Ishikawa (cell line): ENCODE data around the gene RGS21.

Experiments used
- CEBPB ChIP-seq: IDR thresholded peaks from 2 replicates; pipeline ENCODE4 v1.6.1; 2012
- CREB1 ChIP-seq: IDR thresholded peaks from 2 replicates; pipeline ENCODE4 v1.6.1; 2012; ENCODE audit warnings: low read depth
- EGR1 ChIP-seq: IDR thresholded peaks from 2 replicates; pipeline ENCODE4 v1.6.1; 2012
- EP300 ChIP-seq: IDR thresholded peaks from 2 replicates; pipeline ENCODE4 v1.6.1; 2012; ENCODE audit warnings: borderline replicate concordance
- FOXM1 ChIP-seq: IDR thresholded peaks from 2 replicates; pipeline ENCODE4 v1.6.1; 2012; ENCODE audit warnings: low read depth, borderline replicate concordance
- NFIC ChIP-seq: IDR thresholded peaks from 2 replicates; pipeline ENCODE4 v1.6.1; 2012
- RAD21 ChIP-seq: IDR thresholded peaks from 2 replicates; pipeline ENCODE4 v1.6.1; 2012; ENCODE audit warnings: low read depth
- TAF1 ChIP-seq: IDR thresholded peaks from 2 replicates; pipeline ENCODE4 v1.6.1; 2012; ENCODE audit warnings: low read depth, mild to moderate bottlenecking
- TCF12 ChIP-seq: IDR thresholded peaks from 2 replicates; pipeline ENCODE4 v1.6.1; 2012; ENCODE audit warnings: low read depth
- TEAD4 ChIP-seq: IDR thresholded peaks from 2 replicates; pipeline ENCODE4 v1.6.1; 2012
- USF1 ChIP-seq: IDR thresholded peaks from 2 replicates; pipeline ENCODE4 v1.6.1; 2012
- YY1 ChIP-seq: IDR thresholded peaks from 2 replicates; pipeline ENCODE4 v1.6.1; 2012; ENCODE audit warnings: low read depth
- ZBTB7A ChIP-seq: IDR thresholded peaks from 2 replicates; pipeline ENCODE4 v1.6.1; 2012; ENCODE audit warnings: low read depth
- TF ChIP-seq, protein P1 (sequence below): IDR thresholded peaks from 2 replicates; pipeline ENCODE4 v1.6.1; 2012; ENCODE audit warnings: low read depth, mild to moderate bottlenecking
- TF ChIP-seq, protein P2 (sequence below): IDR thresholded peaks from 2 replicates; pipeline ENCODE4 v1.6.1; 2012

The RGS21 gene

GRCh38 chr1:192382758-192383157 is 66.0 kb downstream of the RGS21 start:
- TF ChIP-seq, protein P1, sequence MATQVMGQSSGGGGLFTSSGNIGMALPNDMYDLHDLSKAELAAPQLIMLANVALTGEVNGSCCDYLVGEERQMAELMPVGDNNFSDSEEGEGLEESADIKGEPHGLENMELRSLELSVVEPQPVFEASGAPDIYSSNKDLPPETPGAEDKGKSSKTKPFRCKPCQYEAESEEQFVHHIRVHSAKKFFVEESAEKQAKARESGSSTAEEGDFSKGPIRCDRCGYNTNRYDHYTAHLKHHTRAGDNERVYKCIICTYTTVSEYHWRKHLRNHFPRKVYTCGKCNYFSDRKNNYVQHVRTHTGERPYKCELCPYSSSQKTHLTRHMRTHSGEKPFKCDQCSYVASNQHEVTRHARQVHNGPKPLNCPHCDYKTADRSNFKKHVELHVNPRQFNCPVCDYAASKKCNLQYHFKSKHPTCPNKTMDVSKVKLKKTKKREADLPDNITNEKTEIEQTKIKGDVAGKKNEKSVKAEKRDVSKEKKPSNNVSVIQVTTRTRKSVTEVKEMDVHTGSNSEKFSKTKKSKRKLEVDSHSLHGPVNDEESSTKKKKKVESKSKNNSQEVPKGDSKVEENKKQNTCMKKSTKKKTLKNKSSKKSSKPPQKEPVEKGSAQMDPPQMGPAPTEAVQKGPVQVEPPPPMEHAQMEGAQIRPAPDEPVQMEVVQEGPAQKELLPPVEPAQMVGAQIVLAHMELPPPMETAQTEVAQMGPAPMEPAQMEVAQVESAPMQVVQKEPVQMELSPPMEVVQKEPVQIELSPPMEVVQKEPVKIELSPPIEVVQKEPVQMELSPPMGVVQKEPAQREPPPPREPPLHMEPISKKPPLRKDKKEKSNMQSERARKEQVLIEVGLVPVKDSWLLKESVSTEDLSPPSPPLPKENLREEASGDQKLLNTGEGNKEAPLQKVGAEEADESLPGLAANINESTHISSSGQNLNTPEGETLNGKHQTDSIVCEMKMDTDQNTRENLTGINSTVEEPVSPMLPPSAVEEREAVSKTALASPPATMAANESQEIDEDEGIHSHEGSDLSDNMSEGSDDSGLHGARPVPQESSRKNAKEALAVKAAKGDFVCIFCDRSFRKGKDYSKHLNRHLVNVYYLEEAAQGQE: no peak
- TF ChIP-seq, protein P2, sequence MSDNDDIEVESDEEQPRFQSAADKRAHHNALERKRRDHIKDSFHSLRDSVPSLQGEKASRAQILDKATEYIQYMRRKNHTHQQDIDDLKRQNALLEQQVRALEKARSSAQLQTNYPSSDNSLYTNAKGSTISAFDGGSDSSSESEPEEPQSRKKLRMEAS: no peak
- no peak for TF ChIP-seq ZBTB7A
- no peak for TF ChIP-seq USF1
- no peak for TF ChIP-seq TEAD4
- TF ChIP-seq RAD21: no peak
- no peak for TF ChIP-seq EP300
- no peak for TF ChIP-seq TCF12
- no peak for TF ChIP-seq CREB1
- no peak for TF ChIP-seq EGR1
- no peak for TF ChIP-seq TAF1
- TF ChIP-seq NFIC: no peak
- TF ChIP-seq YY1: no peak
- no peak for TF ChIP-seq FOXM1
- TF ChIP-seq CEBPB: no peak

GRCh38 chr1:192386051-192386650 is 69.4 kb downstream of the RGS21 start:
- TF ChIP-seq TEAD4 (no peak), NFIC (no peak), TAF1 (no peak)

DNA sequence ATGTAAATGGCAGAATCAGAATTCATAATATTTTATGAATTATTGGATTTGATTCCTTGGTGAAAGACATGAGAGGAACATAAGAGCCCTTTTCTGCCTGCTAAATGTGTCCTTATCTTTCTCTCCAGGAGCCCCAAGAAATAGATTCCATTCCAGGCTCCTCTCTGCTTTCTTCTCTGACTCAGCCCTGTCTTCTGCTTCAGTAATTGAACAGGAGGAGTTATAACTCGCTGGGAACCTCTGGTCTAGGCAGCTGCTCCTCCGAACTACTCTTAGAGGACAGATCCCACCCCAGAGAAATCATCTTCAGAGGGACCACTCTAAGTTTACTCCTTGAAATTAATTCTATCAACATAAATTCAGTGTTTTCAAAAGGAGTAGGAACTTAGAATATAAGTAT is 78.4 kb downstream of the RGS21 start:
- TF ChIP-seq TEAD4 (no peak), USF1 (no peak), EP300 (no peak), ZBTB7A (no peak), CREB1 (no peak), NFIC (no peak), FOXM1 (no peak), EGR1 (no peak), CEBPB (no peak), RAD21 (no peak), YY1 (no peak), TAF1 (no peak), TCF12 (no peak)
- TF ChIP-seq, protein P2: no peak
- TF ChIP-seq, protein P1: no peak

GRCh38 chr1:192395895-192396294 is 79.1 kb downstream of the RGS21 start:
- TF ChIP-seq TCF12 (no peak), CREB1 (no peak), FOXM1 (no peak)

GRCh38 chr1:192399161-192399560 is 82.4 kb downstream of the RGS21 start:
- TF ChIP-seq USF1 (no peak), ZBTB7A (no peak), NFIC (no peak), TEAD4 (no peak), FOXM1 (no peak)
- TF ChIP-seq, protein P2: no peak

GRCh38 chr1:192401825-192402224 is 85.0 kb downstream of the RGS21 start:
- no peak for TF ChIP-seq ZBTB7A
- no peak for TF ChIP-seq CEBPB
- TF ChIP-seq RAD21: no peak
- TF ChIP-seq TEAD4: no peak
- no peak for TF ChIP-seq YY1
- TF ChIP-seq CREB1: no peak
- TF ChIP-seq TAF1: no peak
- no peak for TF ChIP-seq EGR1
- TF ChIP-seq, protein P2: no peak
- TF ChIP-seq USF1: no peak
- TF ChIP-seq, protein P1: no peak
- TF ChIP-seq FOXM1: no peak
- TF ChIP-seq NFIC: no peak
